HG02642 (cell line): ENCODE data around the gene PPIE.
"Not testable (repeated sequence)": the region's sequence is repeated elsewhere in the genome, so short reads cannot be mapped to it uniquely, and the experiment has no call there.

Source experiments
- ATAC-seq: cut with Tn5 transposase; IDR thresholded peaks from one replicate; pipeline ENCODE4 v1.9.1; 2021; ENCODE audit warnings: mild to moderate bottlenecking; ENCODE audit not compliant: unreplicated experiment, poor library complexity

Gene PPIE

DNA sequence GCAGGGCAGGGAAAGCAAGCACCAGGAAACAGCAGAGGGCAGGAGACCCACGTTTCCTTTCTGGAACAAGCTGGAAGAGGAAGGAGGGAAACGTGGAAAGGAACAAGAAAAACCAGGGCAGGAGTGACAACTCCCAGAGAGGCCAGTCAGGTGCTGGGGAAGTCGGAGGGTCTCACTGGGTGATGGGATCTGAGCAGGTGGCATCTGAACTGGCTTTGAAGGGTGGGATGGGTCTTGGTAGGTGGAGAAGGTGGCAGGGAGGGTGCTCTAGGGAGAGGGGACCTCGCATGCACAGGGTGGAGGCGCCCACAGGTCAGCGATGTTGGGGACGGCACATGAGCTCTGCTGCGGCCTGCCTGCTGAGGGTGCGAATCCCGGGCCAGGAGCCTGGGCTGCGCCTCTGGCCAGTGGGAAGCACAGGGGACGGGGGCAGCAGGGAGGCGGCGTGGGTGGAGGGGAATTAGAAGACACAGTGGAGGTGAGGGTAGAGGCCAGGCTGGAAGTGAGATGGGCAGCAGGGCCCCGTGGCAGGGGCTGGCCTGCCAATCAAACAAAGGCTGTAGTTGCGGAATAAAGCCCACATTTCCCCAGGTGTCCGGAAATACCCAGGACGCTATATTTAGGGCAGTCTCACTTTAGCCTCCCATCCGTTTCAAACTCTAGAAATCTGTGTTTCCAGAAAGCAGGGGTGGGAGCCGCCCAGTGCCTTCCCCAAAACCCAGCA, 37.2 kb downstream of the PPIE start:
- peak; percentile 36 for ATAC-seq

DNA sequence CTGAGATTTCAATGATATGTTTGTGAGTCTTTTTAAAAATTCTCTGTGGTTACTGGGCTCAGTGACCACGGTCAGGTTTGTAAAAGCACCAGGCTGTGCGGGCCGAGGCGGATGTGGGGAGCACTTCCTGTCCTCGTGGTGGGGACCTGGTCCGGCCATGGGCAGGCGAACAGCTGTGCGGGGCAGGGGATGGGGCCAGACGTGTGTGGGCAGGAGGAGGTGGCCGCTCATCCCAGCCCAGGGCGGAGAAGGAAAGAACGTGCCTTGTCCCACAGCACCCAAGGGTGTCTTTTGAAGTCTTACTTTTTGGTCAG, 37.7 kb downstream of the PPIE start:
- peak; percentile 55 for ATAC-seq

DNA sequence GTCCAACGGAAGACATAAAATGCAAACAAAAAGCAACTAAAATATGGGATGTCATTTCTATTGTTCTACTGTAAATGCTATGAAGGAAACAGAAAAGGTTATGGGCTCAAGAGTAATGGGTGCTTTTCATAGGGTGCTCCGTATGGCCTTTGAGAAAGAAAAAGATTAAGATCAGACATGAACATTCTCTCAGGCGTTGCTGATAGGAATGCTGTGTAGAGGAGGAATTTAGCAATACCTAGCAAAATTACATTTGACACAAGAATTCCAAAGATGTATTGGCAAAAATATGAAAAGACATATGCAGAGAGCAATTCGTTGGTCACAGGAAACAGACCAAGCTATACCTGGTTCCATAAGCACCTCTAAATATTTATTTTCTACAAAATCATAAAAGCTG, 38.2 kb downstream of the PPIE start:
- no peak for ATAC-seq

GRCh38 chr1:39777306-39777705, 38.6 kb downstream of the PPIE start:
- ATAC-seq, result no peak

GRCh38 chr1:39777896-39778295, 39.2 kb downstream of the PPIE start:
- ATAC-seq, result not testable (repeated sequence)

DNA sequence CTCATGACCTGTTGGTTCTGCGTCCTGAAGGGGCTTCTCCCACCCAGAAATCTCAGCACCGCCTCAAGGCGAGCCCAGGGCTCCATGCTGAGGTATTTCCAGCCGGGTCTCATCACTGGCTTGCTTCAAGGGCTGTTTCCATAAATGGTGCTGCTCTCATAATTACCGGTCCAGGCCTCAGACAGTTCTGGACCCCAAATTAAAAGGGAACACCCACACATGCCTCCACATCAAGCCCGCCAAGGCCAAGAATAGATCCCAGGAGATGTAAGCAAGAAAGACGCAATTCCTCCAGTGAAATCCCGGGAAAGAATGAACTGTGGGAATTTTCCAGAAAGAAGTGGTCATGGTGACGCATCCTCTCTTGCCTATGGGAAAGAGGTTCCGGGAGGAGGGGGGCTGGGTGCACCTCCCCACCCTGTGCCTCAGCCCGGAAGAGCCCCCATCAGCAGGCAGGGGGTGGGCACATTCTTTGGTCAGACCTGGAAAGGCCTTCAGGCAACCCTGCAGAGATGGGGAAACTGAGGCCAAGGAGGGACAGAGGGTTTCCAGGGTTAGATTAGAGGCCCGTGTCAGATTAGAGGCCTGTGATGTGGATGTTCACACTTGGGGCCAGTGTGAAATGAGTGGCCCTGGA, 39.9 kb downstream of the PPIE start:
- not testable (repeated sequence) for ATAC-seq

DNA sequence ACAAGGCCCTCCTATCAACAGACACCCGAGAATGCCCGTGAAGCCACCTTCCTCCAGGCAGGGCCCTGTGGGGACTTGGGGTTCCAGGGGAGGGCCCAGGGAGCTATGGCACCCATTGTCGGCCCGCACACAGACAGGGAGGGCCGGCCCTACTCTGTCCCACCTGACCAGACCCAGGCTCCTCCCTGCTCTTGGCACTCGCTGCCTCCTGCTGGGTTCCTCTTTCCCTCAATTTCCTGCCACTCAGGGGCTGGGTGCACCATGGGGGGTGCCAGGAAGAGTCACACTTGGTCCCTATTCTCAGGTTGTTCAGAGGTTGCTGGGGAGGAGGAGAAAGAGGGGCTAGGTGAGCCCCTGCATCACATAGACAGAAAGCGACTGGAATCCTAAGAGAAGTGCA, 40.5 kb downstream of the PPIE start:
- no peak for ATAC-seq

GRCh38 chr1:39779821-39780220, 41.1 kb downstream of the PPIE start:
- ATAC-seq, result no peak

GRCh38 chr1:39781349-39781715, 42.6 kb downstream of the PPIE start:
- no peak for ATAC-seq

- ATAC-seq, result no peak
These were observed 43.4 kb downstream of the PPIE start for GRCh38 chr1:39782103-39782502.

DNA sequence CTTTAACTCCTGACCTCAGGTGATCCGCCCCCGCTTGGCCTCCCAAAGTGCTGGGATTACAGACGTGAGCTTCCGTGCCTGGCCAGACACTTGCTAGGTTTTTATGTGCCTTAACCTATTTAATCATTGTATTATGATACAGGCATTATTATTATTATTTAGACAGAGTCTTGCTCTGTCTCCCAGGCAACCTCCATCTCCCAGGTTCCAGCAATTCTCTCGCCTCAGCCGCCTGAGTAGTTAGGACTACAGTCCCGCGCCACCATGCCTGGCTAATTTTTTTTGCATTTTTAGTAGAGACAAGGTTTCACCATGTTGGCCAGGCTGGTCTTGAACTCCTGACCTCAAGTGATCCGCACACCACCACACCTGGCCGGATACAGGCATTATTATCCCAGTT, 44.0 kb downstream of the PPIE start:
- not testable (repeated sequence) for ATAC-seq

- not testable (repeated sequence) for ATAC-seq
These were observed 47.8 kb downstream of the PPIE start for GRCh38 chr1:39786303-39787107.

DNA sequence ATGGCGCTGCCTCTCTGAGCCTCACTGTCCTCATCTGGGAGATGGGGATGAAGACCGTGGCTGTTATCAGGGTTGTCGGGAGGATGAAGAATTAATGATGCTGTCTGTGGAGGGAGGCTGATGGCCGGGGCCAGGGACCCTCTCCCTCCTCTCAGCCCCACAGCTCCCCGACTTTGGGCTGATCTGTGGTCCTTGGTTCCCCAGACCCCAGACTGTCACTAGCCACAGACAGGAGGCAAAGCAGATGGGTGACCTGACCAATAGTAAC, 48.4 kb downstream of the PPIE start:
- not testable (repeated sequence) for ATAC-seq

DNA sequence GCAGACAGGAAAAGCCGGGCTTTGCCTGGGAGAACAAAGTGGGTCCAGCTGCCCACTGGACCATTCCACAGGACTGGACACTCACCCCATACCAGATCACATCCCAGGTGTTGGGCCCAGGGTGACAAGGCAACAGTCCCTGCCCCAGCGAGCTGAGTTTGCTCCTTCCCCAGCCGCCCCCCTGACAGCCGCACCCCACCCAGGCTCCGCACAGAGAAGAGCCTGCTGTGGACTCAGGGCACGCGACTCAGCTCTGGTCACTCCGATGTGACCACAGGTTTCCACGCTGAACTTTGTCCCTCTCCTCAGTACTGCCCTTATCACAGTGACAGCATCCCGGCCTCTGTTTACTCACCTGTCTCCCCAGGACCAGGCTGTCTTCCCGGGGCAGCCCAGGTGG, 48.8 kb downstream of the PPIE start:
- no peak for ATAC-seq

GRCh38 chr1:39787964-39788363, 49.3 kb downstream of the PPIE start:
- ATAC-seq, result peak; percentile 2

DNA sequence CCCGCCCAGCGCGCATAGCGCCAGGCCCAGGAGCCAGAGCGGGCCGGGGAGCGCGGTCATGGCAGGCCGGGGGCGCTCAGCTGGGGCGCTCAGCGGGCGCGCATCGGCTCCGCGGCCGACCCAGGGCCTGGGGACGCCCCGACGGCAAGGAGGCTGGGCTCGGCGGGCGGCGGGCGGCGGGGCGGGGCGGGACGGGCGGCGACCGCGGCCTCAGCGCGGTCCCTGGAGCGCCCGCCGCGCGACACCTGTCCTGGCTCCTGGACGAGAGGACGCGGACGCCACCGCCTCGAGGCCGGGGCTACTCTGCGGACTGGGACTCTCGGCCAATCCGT, 49.7 kb downstream of the PPIE start:
- ATAC-seq, result no peak

GRCh38 chr1:39788758-39789570, 50.3 kb downstream of the PPIE start, which contains the start of gene BMP8B:
BMP8B (minus strand) TSS chr1:39788865; CDS start chr1:39788485, 380 bp downstream.
- peak; percentile 64 for ATAC-seq

GRCh38 chr1:39789571-39790110, 51.0 kb downstream of the PPIE start:
- no peak for ATAC-seq

DNA sequence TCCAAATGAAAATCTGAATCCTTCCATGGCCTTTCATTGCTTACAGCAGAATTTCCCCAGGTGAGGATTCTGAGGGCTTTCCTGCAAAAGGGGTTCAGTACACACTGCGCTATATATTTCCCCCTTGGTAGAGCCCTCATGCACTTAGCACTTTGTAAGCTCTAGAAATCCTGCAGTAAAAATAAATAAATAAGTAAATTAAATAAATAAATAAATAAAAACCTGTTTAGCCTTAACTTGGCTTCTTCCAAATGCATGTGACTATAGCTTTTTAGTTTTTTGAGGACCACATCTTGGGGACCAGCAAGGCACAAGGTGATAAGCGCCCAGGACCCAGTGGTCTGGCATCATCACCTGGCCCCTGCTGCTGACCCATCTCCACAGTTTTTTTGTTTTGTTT, 53.2 kb downstream of the PPIE start:
- ATAC-seq, result no peak

- ATAC-seq, result no peak
These were observed 57.0 kb downstream of the PPIE start for GRCh38 chr1:39795651-39796050.
